Fibroblast of skin of right quadriceps (primary cell): ENCODE results near the gene EDA2R.

Experiments used
- DNase-seq: peaks from one replicate; pipeline ENCODE4 v3.0.0-alpha.2; 2013

Gene EDA2R, protein sequence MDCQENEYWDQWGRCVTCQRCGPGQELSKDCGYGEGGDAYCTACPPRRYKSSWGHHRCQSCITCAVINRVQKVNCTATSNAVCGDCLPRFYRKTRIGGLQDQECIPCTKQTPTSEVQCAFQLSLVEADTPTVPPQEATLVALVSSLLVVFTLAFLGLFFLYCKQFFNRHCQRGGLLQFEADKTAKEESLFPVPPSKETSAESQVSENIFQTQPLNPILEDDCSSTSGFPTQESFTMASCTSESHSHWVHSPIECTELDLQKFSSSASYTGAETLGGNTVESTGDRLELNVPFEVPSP

GRCh38 chrX:66638591-66639500 lies at the start of gene EDA2R:
TSS of gene EDA2R (minus strand) at chrX:66639078. CDS start at chrX:66616020, 23,058 bp downstream.
- DNase-seq = peak; percentile 88

- DNase-seq = peak; percentile 29
Observed at GRCh38 chrX:66684196-66684595, 45.3 kb upstream of the EDA2R start.

DNA sequence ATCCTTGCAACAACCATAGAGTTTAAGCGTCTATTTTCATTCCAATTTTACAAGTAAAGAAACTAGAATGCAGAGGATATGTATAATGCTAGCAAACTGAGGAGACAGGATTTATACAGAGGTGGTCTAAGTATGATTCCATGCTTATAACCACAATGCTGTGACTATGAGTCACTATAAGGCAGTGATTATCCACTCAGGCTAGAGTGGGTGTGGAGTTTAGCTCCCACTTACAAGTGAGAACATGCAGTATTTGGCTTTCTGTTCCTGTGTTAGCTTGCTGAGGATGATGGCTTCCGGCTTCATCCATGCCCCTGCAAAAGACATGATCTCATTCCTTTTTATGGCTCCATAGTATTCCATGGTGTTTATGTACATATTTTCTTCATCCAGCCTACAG lies 41.6 kb upstream of the EDA2R start:
- DNase-seq = peak; percentile 33

GRCh38 chrX:66677430-66677829 lies 38.6 kb upstream of the EDA2R start:
- DNase-seq = peak; percentile 14

DNA sequence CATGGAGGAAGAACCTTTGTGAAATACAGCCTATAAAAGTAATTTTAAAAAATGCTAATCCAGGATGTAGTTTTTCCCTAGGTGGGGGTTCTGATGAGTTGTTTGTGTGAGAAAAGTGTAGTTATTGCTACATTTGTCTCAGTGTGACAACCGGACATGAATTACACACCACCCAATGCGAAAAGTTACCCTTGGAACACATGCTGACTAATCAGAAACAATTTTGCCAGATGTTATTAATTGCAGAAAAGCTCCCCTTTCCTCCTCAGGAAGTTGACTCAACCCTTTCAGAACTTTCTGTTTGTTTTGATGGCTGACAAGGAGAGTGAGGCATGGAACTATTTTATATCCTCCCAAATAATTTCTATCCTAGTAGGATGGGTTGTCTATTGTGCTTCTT lies 38.1 kb upstream of the EDA2R start:
- DNase-seq = peak; percentile 91

- DNase-seq = peak; percentile 66
Observed at GRCh38 chrX:66676413-66676812, 37.5 kb upstream of the EDA2R start.

DNA sequence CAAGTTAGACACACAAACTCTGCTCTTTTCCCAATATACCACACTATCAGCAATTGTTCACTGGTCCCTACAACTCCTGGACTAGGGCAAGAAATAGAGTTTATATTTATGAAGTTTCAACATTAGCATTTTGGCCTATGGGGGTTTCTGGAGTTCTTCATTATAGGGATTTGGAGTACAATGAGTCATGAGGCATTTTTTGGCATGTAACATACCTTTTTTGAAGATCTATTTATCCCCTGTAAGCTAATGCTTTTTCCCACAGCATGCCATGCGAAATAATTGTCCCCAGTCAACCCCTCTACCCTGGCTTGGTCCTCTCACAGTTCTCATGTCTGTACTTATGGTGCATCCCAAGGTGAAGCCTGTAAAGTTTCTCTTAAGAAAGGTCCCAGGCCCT lies 36.7 kb upstream of the EDA2R start:
- peak; percentile 35 for DNase-seq

DNA sequence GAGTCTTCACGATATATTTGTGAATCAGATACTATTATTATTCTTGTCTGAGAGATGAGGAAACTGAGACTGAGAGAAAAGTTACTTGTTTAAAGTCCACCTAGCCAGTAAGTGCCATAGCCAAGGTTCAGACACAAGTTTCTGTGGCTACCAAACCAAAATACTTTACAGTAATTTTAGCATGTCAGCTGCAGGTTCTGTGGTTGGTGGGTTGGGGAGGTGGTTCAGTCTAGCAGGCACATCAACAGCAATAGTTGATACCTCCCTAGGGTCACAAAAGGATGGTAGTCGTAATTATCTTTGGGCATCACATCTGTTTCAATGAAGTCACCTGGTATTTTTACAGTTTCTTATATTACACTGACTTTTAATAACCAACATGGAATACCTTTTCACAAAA lies 35.6 kb upstream of the EDA2R start:
- DNase-seq = no peak

DNA sequence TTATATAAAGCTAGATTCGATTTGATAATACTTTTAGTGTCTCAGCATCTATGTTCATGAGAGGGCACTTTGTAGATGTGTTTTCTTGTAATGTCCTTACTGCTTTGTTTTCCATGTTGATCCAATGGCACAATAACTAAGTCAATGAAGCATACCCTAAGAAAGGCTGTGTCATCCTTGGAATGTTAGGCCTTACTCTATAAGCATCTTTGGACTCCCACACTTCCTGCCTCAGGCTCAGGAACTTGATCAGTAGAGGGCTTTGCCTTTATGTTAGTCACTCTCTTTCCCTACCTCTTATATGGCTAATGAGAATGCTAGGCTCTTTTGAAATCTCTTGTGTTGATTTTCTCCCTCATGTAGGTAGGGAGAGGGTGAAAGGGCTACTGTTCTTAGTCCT lies 33.2 kb upstream of the EDA2R start:
- peak; percentile 35 for DNase-seq

GRCh38 chrX:66654411-66654810 lies 15.5 kb upstream of the EDA2R start:
- no peak for DNase-seq

- DNase-seq = peak; percentile 90
Observed at GRCh38 chrX:66635360-66635759, 3.5 kb downstream of the EDA2R start.

DNA sequence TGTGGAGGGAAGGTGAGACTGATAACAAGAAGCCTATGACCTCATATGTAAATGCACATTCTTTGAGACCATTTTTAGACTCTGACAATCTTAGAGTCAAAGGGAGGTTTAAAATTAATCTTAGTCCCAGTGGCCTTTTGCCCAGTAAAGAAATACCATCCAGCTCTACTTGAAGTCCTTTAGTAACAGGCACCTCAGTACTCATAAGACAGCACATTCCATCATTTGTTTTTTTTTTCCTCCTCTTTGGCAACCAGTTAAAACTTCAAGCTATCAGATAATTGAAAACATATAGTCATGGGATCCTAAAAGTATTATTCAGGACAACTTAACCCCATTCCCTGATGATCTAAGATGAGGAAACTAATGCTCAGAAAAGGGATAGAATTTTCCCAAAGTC lies 4.6 kb downstream of the EDA2R start:
- DNase-seq = peak; percentile 44

DNA sequence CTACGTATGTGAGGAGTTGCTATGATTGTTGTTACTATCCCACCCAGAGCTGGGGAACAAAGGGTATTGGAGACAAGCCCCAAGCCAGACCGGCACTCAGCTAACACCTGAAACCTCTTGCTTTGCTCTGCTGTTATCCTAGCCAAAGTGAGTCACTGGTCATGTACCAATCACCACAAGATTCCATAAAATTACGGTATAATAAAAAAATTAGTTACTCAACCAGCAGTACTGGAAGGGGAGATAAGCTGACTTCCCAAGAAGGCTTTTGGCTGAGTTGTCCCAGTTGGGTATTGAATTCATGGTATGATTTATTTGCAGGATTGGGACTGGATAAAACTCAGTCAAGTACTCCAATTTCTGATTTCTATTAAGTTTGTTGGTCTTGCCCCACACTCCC lies 5.3 kb downstream of the EDA2R start:
- DNase-seq = peak; percentile 71

- DNase-seq = no peak
Observed at GRCh38 chrX:66632981-66633380, 5.9 kb downstream of the EDA2R start.

DNA sequence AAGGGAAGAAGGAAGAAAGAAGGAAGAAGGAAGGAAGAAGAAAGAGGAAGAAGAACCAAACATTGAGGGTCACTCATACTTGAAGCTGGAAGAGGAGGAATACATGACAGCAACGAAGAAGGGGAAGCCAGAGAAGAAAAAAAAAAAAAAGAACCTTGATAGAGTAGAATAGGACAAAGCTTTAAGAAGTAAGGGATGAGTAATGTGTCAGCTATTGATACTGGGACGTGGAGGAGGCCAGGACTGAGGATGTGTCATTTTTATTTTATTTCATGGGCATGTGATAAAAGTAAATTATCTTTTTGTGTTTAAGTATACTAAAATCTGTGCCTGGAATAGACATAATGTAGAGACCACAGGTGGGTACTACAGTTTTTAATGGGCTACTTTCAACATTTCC lies 6.4 kb downstream of the EDA2R start:
- DNase-seq = peak; percentile 44

DNA sequence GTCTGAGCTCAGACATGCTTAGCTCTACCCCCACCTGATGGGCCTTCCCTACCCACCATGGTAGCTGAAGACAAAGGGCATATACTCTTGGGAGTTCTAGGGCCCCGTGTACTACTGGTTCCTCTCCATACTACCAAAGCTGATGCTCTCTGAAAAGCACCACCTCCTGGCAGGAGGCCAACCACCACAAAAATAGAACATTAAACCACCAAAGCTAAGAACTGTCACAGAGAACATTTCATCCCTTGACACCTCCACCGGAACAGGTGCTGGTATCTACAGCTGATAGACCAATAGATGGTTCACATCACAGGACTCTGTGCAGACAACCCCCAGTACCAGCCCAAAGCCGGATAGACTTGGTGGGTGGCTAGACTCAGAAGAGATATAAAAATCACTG lies 13.4 kb downstream of the EDA2R start:
- no peak for DNase-seq

DNA sequence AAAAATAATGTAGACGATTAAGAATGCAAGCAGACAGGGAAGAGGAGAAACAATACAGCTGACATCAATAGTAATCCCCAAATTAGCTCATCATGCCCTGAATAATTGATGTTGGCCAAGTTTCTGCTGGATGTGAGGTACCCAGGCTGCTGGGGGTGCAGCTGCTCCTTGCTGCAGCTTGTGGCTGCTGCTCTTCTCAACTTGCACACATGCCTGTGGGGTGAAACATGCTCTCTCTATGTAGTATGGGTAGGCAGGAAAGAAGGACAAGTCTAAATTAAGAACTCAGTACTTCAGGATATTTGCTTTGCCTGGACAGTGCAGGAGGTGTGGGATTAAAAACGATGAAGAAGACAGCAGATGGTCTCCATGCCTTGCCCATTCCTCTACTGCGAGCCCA lies 16.7 kb downstream of the EDA2R start:
- peak; percentile 52 for DNase-seq

GRCh38 chrX:66616944-66617343 lies 21.9 kb downstream of the EDA2R start:
- no peak for DNase-seq

- no peak for DNase-seq
Observed at GRCh38 chrX:66602381-66602938, 36.4 kb downstream of the EDA2R start.

GRCh38 chrX:66601522-66601921 lies 37.4 kb downstream of the EDA2R start:
- DNase-seq = no peak

DNA sequence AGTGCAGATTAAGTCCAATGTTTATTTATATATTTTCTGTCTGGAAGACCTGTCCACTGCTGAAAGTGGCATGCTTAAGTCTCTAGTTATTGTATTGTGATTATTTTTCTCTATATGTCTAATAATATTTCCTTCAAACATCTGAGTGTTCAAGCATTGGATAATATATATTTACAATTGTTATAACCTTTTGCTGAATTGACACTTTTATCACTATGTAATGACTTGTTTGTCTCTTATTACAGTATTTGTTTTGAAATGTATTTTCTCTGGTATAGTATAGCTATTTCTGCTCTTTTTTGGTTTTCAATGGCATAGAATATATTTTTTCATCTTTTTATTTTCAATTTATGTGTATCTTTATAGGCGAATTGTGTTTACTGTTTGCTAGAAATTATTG lies 59.7 kb downstream of the EDA2R start:
- no peak for DNase-seq

DNA sequence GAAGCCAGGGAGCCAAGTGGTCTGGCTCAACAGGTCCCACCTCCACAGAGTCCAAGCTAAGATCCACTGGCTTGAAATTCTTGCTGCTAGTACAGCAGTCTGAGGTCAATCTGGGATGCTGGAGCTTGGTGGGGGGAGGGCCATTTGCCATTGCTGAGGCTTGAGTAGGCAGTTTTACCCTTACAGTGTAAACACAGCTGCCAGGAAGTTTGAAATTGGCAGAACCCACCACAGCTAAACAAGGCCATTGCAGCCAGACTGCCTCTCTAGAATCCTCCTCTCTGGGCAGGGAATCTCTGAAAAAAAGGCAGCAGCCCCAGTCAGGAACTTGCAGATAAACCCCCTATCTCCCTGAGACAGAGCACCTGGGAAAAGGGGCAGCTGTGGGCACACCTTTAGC lies 84.9 kb downstream of the EDA2R start:
- no peak for DNase-seq

- no peak for DNase-seq
Observed at GRCh38 chrX:66547847-66548369, 91.0 kb downstream of the EDA2R start.
